OCI-LY3 (cell line): ENCODE data around the gene PLXDC2.

ENCODE experiments used
- H2AFZ ChIP-seq: fragments of 200-600, 300-600 bp; shearing (Covaris generic); 2 replicates; pipeline ENCODE4 v1.6.0; 2014; ENCODE audit warnings: antibody characterized with exemption, low read depth, low read length
- H3K27ac ChIP-seq: fragments of 200-600, 300-600 bp; sonication (generic); 2 replicates; pipeline ENCODE4 v1.5.1; 2014; ENCODE audit warnings: mild to moderate bottlenecking, low read length, moderate library complexity, mixed read lengths
- H3K27me3 ChIP-seq: fragments of 200-600, 300-600 bp; sonication (generic); 2 replicates; pipeline ENCODE4 v1.6.1; 2014; ENCODE audit warnings: low read depth, low read length, mixed read lengths
- H3K36me3 ChIP-seq: fragments of 200-600, 300-600 bp; sonication (generic); replicated peaks from 2 replicates; pipeline ENCODE3; 2014; ENCODE audit warnings: low read depth, low read length, mixed read lengths
- H3K4me1 ChIP-seq: fragments of 300-600, 200-600 bp; sonication (generic); 2 replicates; pipeline ENCODE4 v1.6.1; 2014; ENCODE audit warnings: low read length, mixed read lengths
- H3K4me2 ChIP-seq: fragments of 200-600, 300-600 bp; sonication (generic); 2 replicates; pipeline ENCODE4 v1.6.1; 2014; ENCODE audit warnings: low read length, mixed read lengths
- H3K4me3 ChIP-seq: fragments of 300-600, 200-600 bp; sonication (generic); 2 replicates; pipeline ENCODE4 v1.5.1; 2014; ENCODE audit warnings: antibody characterized with exemption, mild to moderate bottlenecking, low read length, moderate library complexity
- H3K79me2 ChIP-seq: fragments of 300-600, 200-600 bp; shearing (Covaris generic); 2 replicates; pipeline ENCODE4 v1.6.1; 2014; ENCODE audit warnings: mild to moderate bottlenecking, low read length, mixed read lengths
- H3K9ac ChIP-seq: fragments of 300-600, 200-600 bp; shearing (Covaris generic); 2 replicates; pipeline ENCODE4 v1.6.0; 2014; ENCODE audit warnings: mild to moderate bottlenecking, low read length, moderate library complexity
- H3K9me3 ChIP-seq: fragments of 200-600, 300-600 bp; shearing (Covaris generic); 2 replicates; pipeline ENCODE4 v1.6.1; 2014; ENCODE audit warnings: low read length, mixed read lengths; ENCODE audit not compliant: insufficient read depth
- H4K20me1 ChIP-seq: fragments of 200-600, 300-600 bp; sonication (generic); 2 replicates; pipeline ENCODE4 v1.6.1; 2016; ENCODE audit warnings: low read length, mixed read lengths; ENCODE audit not compliant: insufficient read depth
- CTCF ChIP-seq: fragments of 200-600, 300-600 bp; sonication (generic); IDR thresholded peaks from 2 replicates; pipeline ENCODE4 v1.5.1; 2014; ENCODE audit warnings: antibody characterized with exemption, low read length, low read depth
- EZH2phosphoT487 ChIP-seq: fragments of 200-600 bp; shearing (Covaris generic); IDR thresholded peaks from 2 replicates; pipeline ENCODE4 v1.6.1; 2018; ENCODE audit warnings: antibody characterized with exemption, mixed run types, low read depth

PLXDC2 gene

DNA sequence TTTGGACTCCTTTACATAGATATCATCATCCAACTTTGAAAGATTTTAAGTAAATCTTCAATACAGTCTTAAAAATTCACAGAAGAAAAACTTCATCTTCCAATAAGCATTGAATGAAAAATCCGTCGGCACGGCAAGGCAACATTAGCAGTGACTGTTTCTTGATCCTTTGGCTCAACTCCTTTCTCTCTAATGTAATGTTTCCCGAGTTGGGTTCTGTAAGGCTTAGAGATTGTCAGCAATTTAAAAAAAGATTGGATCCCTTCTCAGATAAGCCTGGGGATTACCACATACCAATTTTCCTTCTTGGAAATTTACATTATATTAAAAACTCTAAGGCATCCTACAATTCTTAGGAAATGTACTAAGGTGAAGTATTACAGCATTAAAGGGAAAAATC is 291.8 kb downstream of the PLXDC2 start:
- no peak for TF ChIP-seq CTCF
- H3K36me3 ChIP-seq = no peaks in the 10 kb centered on the region
- no peak overlapping the region for H2AFZ ChIP-seq
- no peaks in the 10 kb centered on the region for H4K20me1 ChIP-seq
- no peak overlapping the region for H3K4me3 ChIP-seq
- no peaks in the 10 kb centered on the region for H3K79me2 ChIP-seq
- H3K9me3 ChIP-seq = no peaks in the 10 kb centered on the region
- no peak overlapping the region for H3K4me2 ChIP-seq
- H3K9ac ChIP-seq = no peak overlapping the region
- no peaks in the 10 kb centered on the region for H3K27me3 ChIP-seq
- no peak overlapping the region for H3K27ac ChIP-seq
- H3K4me1 ChIP-seq = no peaks in the 10 kb centered on the region

DNA sequence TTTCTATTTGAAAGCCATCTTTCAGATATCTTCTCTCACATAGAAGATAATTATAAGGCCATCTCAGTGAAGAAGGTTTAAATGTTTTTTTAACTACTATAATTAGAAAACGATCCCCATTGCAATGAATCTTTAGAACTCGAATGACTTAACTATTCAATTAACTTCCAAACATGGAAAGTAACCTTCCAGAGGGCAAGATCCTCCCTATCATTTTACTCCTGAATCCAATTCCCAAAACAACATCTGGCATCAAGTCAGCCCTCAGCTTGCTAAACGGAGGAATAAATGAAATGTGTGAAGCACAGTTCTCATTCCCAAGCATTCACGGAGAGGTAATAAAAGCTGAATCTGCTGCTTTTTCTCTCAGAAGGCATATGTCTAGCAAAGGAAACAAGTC is 293.4 kb downstream of the PLXDC2 start:
- no peaks in the 10 kb centered on the region for H3K36me3 ChIP-seq
- H3K27ac ChIP-seq = no peak overlapping the region

GRCh38 chr10:20110125-20111100 is 294.2 kb downstream of the PLXDC2 start:
- H3K9me3 ChIP-seq = no peaks in the 10 kb centered on the region
- H4K20me1 ChIP-seq = no peaks in the 10 kb centered on the region
- no peak overlapping the region for H2AFZ ChIP-seq
- no peak overlapping the region for H3K27ac ChIP-seq
- H3K36me3 ChIP-seq = no peaks in the 10 kb centered on the region
- H3K4me3 ChIP-seq = no peak overlapping the region
- H3K27me3 ChIP-seq = no peaks in the 10 kb centered on the region
- H3K9ac ChIP-seq = no peak overlapping the region
- no peaks in the 10 kb centered on the region for H3K79me2 ChIP-seq
- H3K4me1 ChIP-seq = no peaks in the 10 kb centered on the region
- H3K4me2 ChIP-seq = no peak overlapping the region
- TF ChIP-seq EZH2phosphoT487 = no peak
- no peak for TF ChIP-seq CTCF

More for the DNA sequence above, 293.4 kb downstream of the PLXDC2 start:
- Histone ChIP-seq H3K9ac (no peak overlapping the region), H3K4me3 (no peak overlapping the region), H3K4me1 (no peaks in the 10 kb centered on the region), H3K79me2 (no peaks in the 10 kb centered on the region), H3K4me2 (no peak overlapping the region), H3K9me3 (no peaks in the 10 kb centered on the region), H4K20me1 (no peaks in the 10 kb centered on the region), H3K27me3 (no peaks in the 10 kb centered on the region), H2AFZ (no peak overlapping the region)
- TF ChIP-seq EZH2phosphoT487 (no peak), CTCF (no peak)

DNA sequence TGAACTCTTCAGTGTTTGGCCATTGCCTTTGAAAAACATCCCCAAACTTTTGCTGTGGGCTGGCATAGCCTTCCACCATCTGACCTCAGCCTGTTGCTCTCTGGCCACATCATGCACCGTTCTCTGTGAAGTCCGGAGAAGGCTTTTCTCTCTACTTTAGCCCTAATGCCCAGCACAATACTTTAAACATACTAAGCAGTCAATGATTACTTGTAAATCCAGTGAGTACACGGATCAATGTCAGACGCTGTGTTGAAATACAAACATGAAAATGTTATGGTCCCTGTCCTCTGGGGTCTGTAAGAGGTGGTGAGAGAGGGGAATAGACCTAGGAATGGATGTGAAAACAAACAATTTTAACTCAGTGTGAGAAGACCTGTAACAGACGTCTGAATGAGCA is 297.9 kb downstream of the PLXDC2 start:
- Histone ChIP-seq H3K79me2 (no peaks in the 10 kb centered on the region), H3K36me3 (no peaks in the 10 kb centered on the region), H3K4me2 (no peak overlapping the region), H3K9ac (no peak overlapping the region), H3K4me3 (no peak overlapping the region), H3K9me3 (no peaks in the 10 kb centered on the region), H3K27me3 (no peaks in the 10 kb centered on the region), H3K4me1 (no peaks in the 10 kb centered on the region), H3K27ac (no peak overlapping the region), H4K20me1 (no peaks in the 10 kb centered on the region), H2AFZ (no peak overlapping the region)
- TF ChIP-seq EZH2phosphoT487 = no peak
- TF ChIP-seq CTCF = no peak
